ENCODE measurements around the gene NCAM1. TPM values are rescaled to one million over a fixed set of nuclear protein-coding genes. Genes with fewer than 3 reads are reported as not detected.

NCAM1 gene
- total RNA-seq, 1 experiment from 2014 or later, result 5.9 TPM

GRCh38 chr11:113317339-113317738 lies 356.1 kb downstream of the NCAM1 start:
- TF ChIP-seq FOXP4 (CRISPR knock-in tag; IDR thresholded peaks at IDR 0.05), result no peak
- no peak for TF ChIP-seq ZNF532 (CRISPR knock-in tag; IDR thresholded peaks at IDR 0.05; ENCODE audit: borderline replicate concordance)
- TF ChIP-seq, protein P1, sequence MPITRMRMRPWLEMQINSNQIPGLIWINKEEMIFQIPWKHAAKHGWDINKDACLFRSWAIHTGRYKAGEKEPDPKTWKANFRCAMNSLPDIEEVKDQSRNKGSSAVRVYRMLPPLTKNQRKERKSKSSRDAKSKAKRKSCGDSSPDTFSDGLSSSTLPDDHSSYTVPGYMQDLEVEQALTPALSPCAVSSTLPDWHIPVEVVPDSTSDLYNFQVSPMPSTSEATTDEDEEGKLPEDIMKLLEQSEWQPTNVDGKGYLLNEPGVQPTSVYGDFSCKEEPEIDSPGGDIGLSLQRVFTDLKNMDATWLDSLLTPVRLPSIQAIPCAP (CRISPR knock-in tag; IDR thresholded peaks at IDR 0.05), result no peak
- TF ChIP-seq EMX1 (CRISPR knock-in tag; IDR thresholded peaks at IDR 0.05), result no peak
- TF ChIP-seq ATF1 (CRISPR knock-in tag; IDR thresholded peaks at IDR 0.05), result no peak
- TF ChIP-seq, protein P2, sequence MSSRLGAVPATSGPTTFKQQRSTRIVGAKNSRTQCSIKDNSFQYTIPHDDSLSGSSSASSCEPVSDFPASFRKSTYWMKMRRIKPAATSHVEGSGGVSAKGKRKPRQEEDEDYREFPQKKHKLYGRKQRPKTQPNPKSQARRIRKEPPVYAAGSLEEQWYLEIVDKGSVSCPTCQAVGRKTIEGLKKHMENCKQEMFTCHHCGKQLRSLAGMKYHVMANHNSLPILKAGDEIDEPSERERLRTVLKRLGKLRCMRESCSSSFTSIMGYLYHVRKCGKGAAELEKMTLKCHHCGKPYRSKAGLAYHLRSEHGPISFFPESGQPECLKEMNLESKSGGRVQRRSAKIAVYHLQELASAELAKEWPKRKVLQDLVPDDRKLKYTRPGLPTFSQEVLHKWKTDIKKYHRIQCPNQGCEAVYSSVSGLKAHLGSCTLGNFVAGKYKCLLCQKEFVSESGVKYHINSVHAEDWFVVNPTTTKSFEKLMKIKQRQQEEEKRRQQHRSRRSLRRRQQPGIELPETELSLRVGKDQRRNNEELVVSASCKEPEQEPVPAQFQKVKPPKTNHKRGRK (CRISPR knock-in tag; IDR thresholded peaks at IDR 0.05; ENCODE audit: borderline replicate concordance), result no peak
- no peak for TF ChIP-seq GABPB1 (CRISPR knock-in tag; IDR thresholded peaks at IDR 0.05)
- TF ChIP-seq ARID4B (CRISPR knock-in tag; IDR thresholded peaks at IDR 0.05; ENCODE audit: borderline replicate concordance), result no peak
- TF ChIP-seq AFF4 (CRISPR knock-in tag; IDR thresholded peaks at IDR 0.05; ENCODE audit: borderline replicate concordance), result no peak
- TF ChIP-seq MYBL2 (CRISPR knock-in tag; IDR thresholded peaks at IDR 0.05), result no peak
- TF ChIP-seq ZNF425 (CRISPR knock-in tag; conservative IDR thresholded peaks at IDR 0.05), result no peak
- TF ChIP-seq JAZF1 (CRISPR knock-in tag; IDR thresholded peaks at IDR 0.05), result no peak
- no peak for TF ChIP-seq ZNF232 (CRISPR knock-in tag; IDR thresholded peaks at IDR 0.05)
- Mint-ChIP-seq H3K36me3 (peaks cover 20% of the 10 kb centered on the region), H3K9me3 (peaks cover 19% of the 10 kb centered on the region), H3K27me3 (ENCODE audit: low read depth) (peaks cover 11% of the 10 kb centered on the region), H3K27ac (no peak overlapping the region), H3K4me1 (peaks cover 24% of the 10 kb centered on the region), H3K4me3 (no peak overlapping the region)
- no peak for ATAC-seq
- POLR2A ChIA-PET, result no interaction called here
- no peak for DNase-seq (ENCODE audit: low spot score)
- CTCF ChIA-PET, result no interaction called here
